HG03439 (cell line): ENCODE results near the gene PPP2R5B.

Source experiments
- ATAC-seq: cut with Tn5 transposase; IDR thresholded peaks from one replicate; pipeline ENCODE4 v1.9.1; 2021; ENCODE audit warnings: mild to moderate bottlenecking, moderate library complexity; ENCODE audit not compliant: unreplicated experiment

PPP2R5B gene

GRCh38 chr11:64928957-64929356 is 4.5 kb downstream of the PPP2R5B start:
- ATAC-seq, result no peak

- ATAC-seq, result no peak
These were observed 5.1 kb downstream of the PPP2R5B start for GRCh38 chr11:64929625-64930024.

GRCh38 chr11:64930340-64930739 is 5.9 kb downstream of the PPP2R5B start:
- no peak for ATAC-seq

- no peak for ATAC-seq
These were observed 6.8 kb downstream of the PPP2R5B start for GRCh38 chr11:64931290-64931689.

- no peak for ATAC-seq
These were observed 7.8 kb downstream of the PPP2R5B start for GRCh38 chr11:64932324-64932723.

- no peak for ATAC-seq
These were observed 8.9 kb downstream of the PPP2R5B start for GRCh38 chr11:64933213-64933934.

- no peak for ATAC-seq
These were observed 9.6 kb downstream of the PPP2R5B start for GRCh38 chr11:64933935-64934681.

GRCh38 chr11:64934682-64935358 is 10.3 kb downstream of the PPP2R5B start:
- no peak for ATAC-seq

- no peak for ATAC-seq
These were observed 11.0 kb downstream of the PPP2R5B start, which contains the start of gene GPHA2 for GRCh38 chr11:64935359-64936081. Gene GPHA2 (minus strand): TSS chr11:64935893. CDS start chr11:64935460, 433 bp downstream.

- no peak for ATAC-seq
These were observed 12.1 kb downstream of the PPP2R5B start for GRCh38 chr11:64936539-64936938.

- no peak for ATAC-seq
These were observed 22.8 kb downstream of the PPP2R5B start for GRCh38 chr11:64947208-64947814.

- no peak for ATAC-seq
These were observed 27.0 kb downstream of the PPP2R5B start for GRCh38 chr11:64951529-64951928.

GRCh38 chr11:64954201-64954600 is 29.7 kb downstream of the PPP2R5B start:
- no peak for ATAC-seq

GRCh38 chr11:64959498-64959897 is 35.0 kb downstream of the PPP2R5B start:
- ATAC-seq, result no peak

GRCh38 chr11:64960719-64961118 is 36.2 kb downstream of the PPP2R5B start:
- ATAC-seq, result no peak

GRCh38 chr11:64963072-64963631 is 38.7 kb downstream of the PPP2R5B start:
- no peak for ATAC-seq

GRCh38 chr11:64967375-64967774 is 42.9 kb downstream of the PPP2R5B start:
- no peak for ATAC-seq

GRCh38 chr11:64969209-64969608 is 44.7 kb downstream of the PPP2R5B start:
- no peak for ATAC-seq

GRCh38 chr11:64970731-64971151 is 46.3 kb downstream of the PPP2R5B start:
- no peak for ATAC-seq
